NT2/D1 (cell line): ENCODE measurements around the gene REPS2.

ENCODE experiments used
- DNase-seq: peaks from one replicate; pipeline ENCODE4 v3.0.0-alpha.2; 2011; ENCODE audit warnings: low read depth, low spot score
- H3K27me3 ChIP-seq: 2 replicates; pipeline ENCODE4 v1.6.0; 2011; ENCODE audit warnings: mild to moderate bottlenecking; ENCODE audit not compliant: insufficient read length, insufficient read depth
- H3K36me3 ChIP-seq: 2 replicates; pipeline ENCODE4 v1.6.1; 2011; ENCODE audit warnings: mild to moderate bottlenecking, low read length, mixed read lengths; ENCODE audit not compliant: insufficient read depth, insufficient read length
- H3K4me1 ChIP-seq: 2 replicates; pipeline ENCODE4 v1.5.1; 2011; ENCODE audit not compliant: insufficient read depth, insufficient read length
- H3K4me3 ChIP-seq: 2 replicates; pipeline ENCODE4 v1.5.1; 2011; ENCODE audit warnings: low read depth; ENCODE audit not compliant: insufficient read length
- H3K9ac ChIP-seq: 2 replicates; pipeline ENCODE4 v1.6.0; 2011; ENCODE audit warnings: low read depth; ENCODE audit not compliant: insufficient read length
- H3K9me3 ChIP-seq: 2 replicates; pipeline ENCODE4 v1.5.1; 2011; ENCODE audit warnings: mild to moderate bottlenecking, low read length; ENCODE audit not compliant: insufficient read depth
- SUZ12 ChIP-seq: IDR thresholded peaks from 2 replicates; pipeline ENCODE4 v1.6.1; 2011; ENCODE audit not compliant: insufficient read length, insufficient read depth; ENCODE audit errors: extremely low read depth
- YY1 ChIP-seq: IDR thresholded peaks from 2 replicates; pipeline ENCODE4 v1.6.1; 2011; ENCODE audit not compliant: insufficient read length, insufficient read depth
- ZNF274 ChIP-seq: IDR thresholded peaks from 2 replicates; pipeline ENCODE4 v1.6.1; 2011; ENCODE audit warnings: mild to moderate bottlenecking, low read depth, low read length

The REPS2 gene

GRCh38 chrX:17081511-17081910 is 135.1 kb downstream of the REPS2 start:
- H3K9me3 ChIP-seq = no peaks in the 10 kb centered on the region
- H3K4me1 ChIP-seq = no peaks in the 10 kb centered on the region
- no peak overlapping the region for H3K4me3 ChIP-seq
- no peak overlapping the region for H3K9ac ChIP-seq
- no peaks in the 10 kb centered on the region for H3K27me3 ChIP-seq
- no peak for DNase-seq
- TF ChIP-seq YY1 = no peak
- no peak for TF ChIP-seq SUZ12
- no peak for TF ChIP-seq ZNF274
- H3K36me3 ChIP-seq = no peaks in the 10 kb centered on the region

GRCh38 chrX:17081968-17082367 is 135.5 kb downstream of the REPS2 start:
- no peak for TF ChIP-seq YY1
- TF ChIP-seq ZNF274 = no peak
- no peak for TF ChIP-seq SUZ12
- H3K36me3 ChIP-seq = no peaks in the 10 kb centered on the region
- H3K4me1 ChIP-seq = no peaks in the 10 kb centered on the region
- no peak for DNase-seq
- H3K9ac ChIP-seq = no peak overlapping the region
- no peak overlapping the region for H3K4me3 ChIP-seq
- H3K9me3 ChIP-seq = no peaks in the 10 kb centered on the region
- H3K27me3 ChIP-seq = no peaks in the 10 kb centered on the region

- no peak overlapping the region for H3K9ac ChIP-seq
- DNase-seq = no peak
- H3K27me3 ChIP-seq = no peaks in the 10 kb centered on the region
- TF ChIP-seq ZNF274 (no peak), SUZ12 (no peak), YY1 (no peak)
- H3K4me1 ChIP-seq = no peaks in the 10 kb centered on the region
- no peaks in the 10 kb centered on the region for H3K9me3 ChIP-seq
- no peak overlapping the region for H3K4me3 ChIP-seq
- no peaks in the 10 kb centered on the region for H3K36me3 ChIP-seq
These were observed 136.4 kb downstream of the REPS2 start for GRCh38 chrX:17082831-17083230.

- no peak overlapping the region for H3K9ac ChIP-seq
- no peak for TF ChIP-seq SUZ12
- TF ChIP-seq ZNF274 = no peak
- TF ChIP-seq YY1 = no peak
- no peak overlapping the region for H3K4me3 ChIP-seq
- H3K4me1 ChIP-seq = no peaks in the 10 kb centered on the region
- H3K9me3 ChIP-seq = no peaks in the 10 kb centered on the region
- H3K27me3 ChIP-seq = no peaks in the 10 kb centered on the region
- DNase-seq = no peak
- no peaks in the 10 kb centered on the region for H3K36me3 ChIP-seq
These were observed 139.9 kb downstream of the REPS2 start for GRCh38 chrX:17086317-17086716.

GRCh38 chrX:17095161-17095560 is 148.7 kb downstream of the REPS2 start:
- Histone ChIP-seq H3K27me3 (no peaks in the 10 kb centered on the region), H3K4me3 (no peak overlapping the region), H3K36me3 (no peaks in the 10 kb centered on the region), H3K9ac (no peak overlapping the region), H3K4me1 (no peaks in the 10 kb centered on the region), H3K9me3 (no peaks in the 10 kb centered on the region)
- TF ChIP-seq SUZ12 = no peak
- TF ChIP-seq YY1 = no peak
- no peak for TF ChIP-seq ZNF274
- no peak for DNase-seq

- Histone ChIP-seq H3K36me3 (no peaks in the 10 kb centered on the region), H3K27me3 (no peaks in the 10 kb centered on the region), H3K9me3 (no peaks in the 10 kb centered on the region), H3K4me1 (no peaks in the 10 kb centered on the region), H3K4me3 (no peak overlapping the region), H3K9ac (no peak overlapping the region)
- no peak for TF ChIP-seq ZNF274
- no peak for TF ChIP-seq YY1
- TF ChIP-seq SUZ12 = no peak
- no peak for DNase-seq
These were observed 152.2 kb downstream of the REPS2 start for GRCh38 chrX:17098516-17099247.

GRCh38 chrX:17104433-17104832 is 158.0 kb downstream of the REPS2 start:
- no peaks in the 10 kb centered on the region for H3K27me3 ChIP-seq
- no peak for TF ChIP-seq SUZ12

More at GRCh38 chrX:17104433-17104832, 158.0 kb downstream of the REPS2 start:
- no peaks in the 10 kb centered on the region for H3K36me3 ChIP-seq
- DNase-seq = no peak
- no peak overlapping the region for H3K4me3 ChIP-seq
- no peaks in the 10 kb centered on the region for H3K9me3 ChIP-seq
- no peak overlapping the region for H3K9ac ChIP-seq
- H3K4me1 ChIP-seq = no peaks in the 10 kb centered on the region
